IMR-90 (cell line): Measurements from ENCODE around the gene PGA4. TPM values are rescaled to one million over a fixed set of nuclear protein-coding genes. Genes with fewer than 3 reads are reported as not detected.

Experiments used
- ATAC-seq: fragments of 200-7000 bp; cut with Tn5 transposase; 2 replicates; pipeline ENCODE4 v1.9.1; 2020; ENCODE audit warnings: low read depth, mild to moderate bottlenecking, moderate library complexity
- BruUV-seq: library from RNA; stranded (reverse); fragments of 400-500 nt; replicated peaks from 2 replicates; lab custom pipeline; 2021; lab: Mats Ljungman, UMichigan
- CTCF ChIA-PET: fragments of 300-600 bp; formaldehyde crosslinking; extraction: SDS; loops from one replicate; lab custom pipeline; 2021; ENCODE audit warnings: antibody characterized with exemption; lab: Yijun Ruan, JAX
- POLR2A ChIA-PET: fragments of 300-600 bp; sonication (Branson Sonifier 250); formaldehyde crosslinking; loops from one replicate; lab custom pipeline; 2022; ENCODE audit warnings: antibody characterized with exemption; ENCODE audit not compliant: unreplicated experiment; lab: Charles Lee
- DNase-seq: peaks from one replicate; pipeline ENCODE4 v3.0.0; 2013
- H2AFZ ChIP-seq: replicated peaks from 2 replicates; pipeline ENCODE3; 2013; ENCODE audit warnings: low read length, mild to moderate bottlenecking; ENCODE audit not compliant: poor library complexity
- H2AK5ac ChIP-seq: 2 replicates; pipeline ENCODE4 v1.6.1; 2013; ENCODE audit warnings: low read depth, low read length, inconsistent platforms
- H2AK9ac ChIP-seq: replicated peaks from 2 replicates; pipeline ENCODE3; 2013; ENCODE audit warnings: mild to moderate bottlenecking, low read depth, low read length, moderate library complexity; ENCODE audit not compliant: poor library complexity
- H2BK120ac ChIP-seq: 2 replicates; pipeline ENCODE4 v1.6.1; 2013; ENCODE audit warnings: low read depth, low read length, inconsistent platforms
- H2BK15ac ChIP-seq: 3 replicates; pipeline ENCODE4 v1.6.1; 2013; ENCODE audit warnings: low read depth, low read length, inconsistent platforms
- H2BK20ac ChIP-seq: 2 replicates; pipeline ENCODE4 v1.6.1; 2013; ENCODE audit warnings: low read depth, mild to moderate bottlenecking, inconsistent platforms, low read length, moderate library complexity
- H2BK5ac ChIP-seq: 2 replicates; pipeline ENCODE4 v1.6.1; 2013; ENCODE audit warnings: mild to moderate bottlenecking, low read depth, low read length, inconsistent platforms; ENCODE audit not compliant: poor library complexity, severe bottlenecking
- H3K14ac ChIP-seq: replicated peaks from 2 replicates; pipeline ENCODE4 v1.6.1; 2013; ENCODE audit warnings: low read depth, low read length, inconsistent platforms
- H3K18ac ChIP-seq: 2 replicates; pipeline ENCODE4 v1.6.1; 2013; ENCODE audit warnings: low read depth, low read length, control low read depth
- H3K23ac ChIP-seq: 2 replicates; pipeline ENCODE4 v1.6.1; 2013; ENCODE audit warnings: low read depth, low read length, inconsistent platforms
- H3K27ac ChIP-seq: 2 replicates; pipeline ENCODE4 v1.5.1; 2013; ENCODE audit warnings: mild to moderate bottlenecking, control low read depth, low read length; ENCODE audit not compliant: insufficient read depth
- H3K27me3 ChIP-seq: 2 replicates; pipeline ENCODE4 v1.6.1; 2013; ENCODE audit warnings: low read length; ENCODE audit not compliant: control insufficient read depth, insufficient read depth
- H3K36me3 ChIP-seq: 2 replicates; pipeline ENCODE4 v1.6.1; 2013; ENCODE audit warnings: low read length, mixed read lengths; ENCODE audit not compliant: control insufficient read depth, insufficient read depth
- H3K4ac ChIP-seq: 2 replicates; pipeline ENCODE4 v1.6.1; 2013; ENCODE audit warnings: low read depth, low read length, inconsistent platforms
- H3K4me1 ChIP-seq: 2 replicates; pipeline ENCODE4 v1.6.1; 2013; ENCODE audit warnings: low read length, mixed read lengths; ENCODE audit not compliant: control insufficient read depth, insufficient read depth
- H3K4me2 ChIP-seq: 2 replicates; pipeline ENCODE4 v1.6.1; 2013; ENCODE audit warnings: low read depth, mild to moderate bottlenecking, control low read depth, low read length, moderate library complexity
- H3K4me3 ChIP-seq: 2 replicates; pipeline ENCODE4 v1.5.1; 2013; ENCODE audit warnings: low read depth, mild to moderate bottlenecking, control low read depth, low read length, moderate library complexity; ENCODE audit not compliant: insufficient read depth
- H3K56ac ChIP-seq: 2 replicates; pipeline ENCODE4 v1.6.1; 2013; ENCODE audit warnings: low read length, inconsistent platforms; ENCODE audit not compliant: insufficient read depth; ENCODE audit errors: extremely low read depth
- H3K79me1 ChIP-seq, 2 experiments: 2 replicates each; pipeline ENCODE4 v1.6.1; 2013; ENCODE audit warnings: low read length in 2 of 2, inconsistent platforms in 1 of 2, low read depth in 1 of 2
- H3K9ac ChIP-seq: 2 replicates; pipeline ENCODE4 v1.6.1; 2013; ENCODE audit warnings: low read depth, low read length, control low read depth
- H3K9me1 ChIP-seq: 2 replicates; pipeline ENCODE4 v1.6.1; 2013; ENCODE audit warnings: low read length, inconsistent platforms; ENCODE audit not compliant: insufficient read depth
- H3K9me3 ChIP-seq: 2 replicates; pipeline ENCODE4 v1.6.1; 2013; ENCODE audit warnings: low read length; ENCODE audit not compliant: control insufficient read depth, insufficient read depth
- H4K20me1 ChIP-seq: 2 replicates; pipeline ENCODE4 v1.6.1; 2013; ENCODE audit warnings: low read length, inconsistent platforms; ENCODE audit not compliant: insufficient read depth
- H4K5ac ChIP-seq: 2 replicates; pipeline ENCODE4 v1.6.1; 2013; ENCODE audit warnings: mild to moderate bottlenecking, low read depth, low read length, control low read depth
- H4K8ac ChIP-seq, 2 experiments: 2 replicates each; pipeline ENCODE4 v1.6.1; 2013; ENCODE audit warnings: low read depth in 2 of 2, low read length in 2 of 2, control low read depth in 1 of 2, inconsistent platforms in 1 of 2
- H4K91ac ChIP-seq: 2 replicates; pipeline ENCODE4 v1.6.1; 2013; ENCODE audit warnings: low read depth, low read length, inconsistent platforms; ENCODE audit not compliant: insufficient read depth
- BHLHE40 ChIP-seq: fragments of 150-350 bp; IDR thresholded peaks from 2 replicates; pipeline ENCODE4 v1.6.1; 2016; ENCODE audit warnings: mild to moderate bottlenecking, low read depth, low read length
- CEBPB ChIP-seq: IDR thresholded peaks from 2 replicates; pipeline ENCODE4 v1.6.1; 2012; ENCODE audit warnings: low read depth, low read length, improper control_type of control experiment
- FOS ChIP-seq: fragments of 150-350 bp; IDR thresholded peaks from 2 replicates; pipeline ENCODE4 v1.6.1; 2016; ENCODE audit warnings: low read depth, low read length
- MXI1 ChIP-seq: IDR thresholded peaks from 2 replicates; pipeline ENCODE4 v1.6.1; 2012; ENCODE audit warnings: low read depth, mild to moderate bottlenecking, low read length, moderate library complexity, borderline replicate concordance
- POLR2A ChIP-seq: IDR thresholded peaks from 2 replicates; pipeline ENCODE4 v1.6.1; 2012; ENCODE audit warnings: mild to moderate bottlenecking, low read depth, low read length
- WGBS, 2 experiments: methylation state at CpG; one replicate each; pipeline versions ENCODE4 v1.1.5 to v1.1.7; 2013; ENCODE audit warnings: missing lambda C conversion rate in 2 of 2; ENCODE audit not compliant: insufficient read length in 1 of 2; ENCODE audit errors: extremely low coverage in 2 of 2; 5-methylcytosine and 5-hydroxymethylcytosine counted together
- dilution Hi-C: fragments of 300-500 bp; cut with HindIII; formaldehyde crosslinking; loops from one replicate; pipeline ENCODE4 v1.14.3; 2018; ENCODE audit warnings: low sequenced_read_pairs; ENCODE audit not compliant: unreplicated experiment
- in situ Hi-C: fragments of 300-500 bp; cut with MboI; formaldehyde crosslinking; loops from 3 replicates; pipeline ENCODE4 v1.14.3; 2019; ENCODE audit warnings: low sequenced_read_pairs, inconsistent platforms, mixed read lengths
- intact Hi-C: fragments of 100-400 bp; cut with micrococcal nuclease; formaldehyde crosslinking; loops from 2 replicates; pipeline ENCODE4 v1.10.0; 2022
- polyA plus RNA-seq, 3 experiments: library from polyadenylated mRNA; depleted of rRNA; stranded (reverse); fragments of >200 nt; gene quantifications; 2 replicates each; pipeline ENCODE4 v1.2.3, GENCODE V29; 2012; ENCODE audit warnings: low replicate concordance in 1 of 3
- total RNA-seq: library from RNA; depleted of rRNA; stranded (reverse); fragments of >200 nt; gene quantifications from 2 replicates; pipeline ENCODE4 v1.2.3, GENCODE V29; 2012

Gene PGA4
- total and polyA plus RNA-seq, 2 of the 4 experiments (the other 2 are of a cell fraction): not detected

DNA sequence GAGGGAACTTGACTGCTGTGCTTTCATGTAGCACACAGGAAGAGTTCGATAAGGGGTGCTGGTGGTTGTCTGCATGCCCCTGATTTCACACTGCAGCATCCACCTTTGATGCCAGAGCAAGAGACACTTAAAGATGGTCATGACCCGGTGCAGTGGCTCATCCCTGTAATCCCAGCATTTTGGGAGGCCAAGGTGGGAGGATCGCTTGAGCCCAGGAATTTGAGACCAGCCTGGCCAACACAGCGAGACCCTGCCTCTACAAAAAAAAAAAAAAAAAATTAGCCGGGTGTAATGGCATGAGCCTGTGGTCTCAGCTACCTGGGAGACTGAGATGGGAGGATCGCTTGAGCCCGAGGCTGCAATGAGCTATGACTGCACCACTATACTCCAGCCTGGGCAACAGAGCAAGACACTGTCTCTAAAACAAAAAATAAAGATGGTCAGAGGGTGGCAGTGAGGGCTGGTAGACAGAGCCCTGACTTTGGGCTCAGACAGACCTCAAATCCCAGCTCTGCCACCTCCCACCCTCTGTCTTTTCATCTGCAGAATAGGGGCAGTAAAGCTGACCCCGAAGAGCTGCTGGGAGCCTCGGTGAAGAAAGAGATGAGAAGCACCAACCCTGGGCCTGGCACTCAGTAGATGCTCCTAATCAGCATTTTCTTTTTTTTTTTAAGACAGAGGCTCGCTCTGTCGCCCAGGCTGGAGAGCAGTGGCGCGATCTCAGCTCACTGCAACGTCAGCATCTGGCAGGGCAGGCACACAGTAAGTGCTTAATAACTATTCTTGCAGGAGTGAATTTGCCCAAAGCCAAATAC lies 55.2 kb downstream of the PGA4 start:
- Histone ChIP-seq H2AFZ (no peak overlapping the region), H3K23ac (no peak overlapping the region), H4K5ac (no peak overlapping the region), H3K14ac (no peak overlapping the region), H2BK20ac (no peak overlapping the region), H2AK9ac (no peak overlapping the region), H4K91ac (no peak overlapping the region), H3K9me3 (no peaks in the 10 kb centered on the region), H3K36me3 (no peaks in the 10 kb centered on the region; the same call in 1 of the 2 replicates), H3K4me1 (no peaks in the 10 kb centered on the region), H4K8ac (no peak overlapping the region), H3K27me3 (no peaks in the 10 kb centered on the region; the same call in 1 of the 2 replicates), H3K79me1 (no peaks in the 10 kb centered on the region), H2BK5ac (no peak overlapping the region), H3K4ac (no peak overlapping the region), H3K56ac (no peak overlapping the region), H2BK15ac (no peak overlapping the region), H3K9ac (no peak overlapping the region), H2AK5ac (no peak overlapping the region), H3K4me2 (no peak overlapping the region), H3K27ac (no peak overlapping the region), H3K4me3 (no peak overlapping the region), H3K18ac (no peak overlapping the region), H4K20me1 (no peaks in the 10 kb centered on the region), H3K9me1 (0 out of 2 replicates have a peak, but pooled peaks cover 4% of the 10 kb centered on the region), H2BK120ac (no peak overlapping the region)
- in situ Hi-C loops (no loop called here), intact Hi-C loops (no loop called here), dilution Hi-C loops (no loop called here)
- no peak for ATAC-seq
- ChIA-PET POLR2A (no interaction called here), CTCF (no interaction called here)
- WGBS, 2 experiments: 85% methylated on average over 6 of the region's 14 CpGs; no CpG with 5 or more reads in 1 of the 2 experiments
- no TSS peak for BruUV-seq
- TF ChIP-seq BHLHE40 (no peak), MXI1 (no peak), FOS (no peak), POLR2A (no peak), CEBPB (no peak)
- no peak for DNase-seq
